ENCODE measurements around the gene EHMT1.
"Not testable (repeated sequence)": the region's sequence is repeated elsewhere in the genome, so short reads cannot be mapped to it uniquely, and the experiment has no call there.

Gene EHMT1

GRCh38 chr9:137590469-137591383, 28.1 kb upstream of the EHMT1 start, which contains the start of gene ZMYND19:
Gene ZMYND19, minus strand, starts transcription at chr9:137590512. Its CDS starts 249 bp downstream, at chr9:137590263.
- peak; percentile 82 for DNase-seq

- no peak for DNase-seq
Measured at GRCh38 chr9:137592767-137593166, 26.0 kb upstream of the EHMT1 start.

- no peak for DNase-seq
Measured at GRCh38 chr9:137593176-137593575, 25.6 kb upstream of the EHMT1 start.

- not testable (repeated sequence) for DNase-seq
Measured at GRCh38 chr9:137596577-137596976, 22.2 kb upstream of the EHMT1 start.

- no peak for DNase-seq
Measured at GRCh38 chr9:137598943-137599342, 19.9 kb upstream of the EHMT1 start.

- DNase-seq: no peak
Measured at GRCh38 chr9:137602661-137603060, 16.1 kb upstream of the EHMT1 start.

GRCh38 chr9:137603879-137604278, 14.9 kb upstream of the EHMT1 start:
- DNase-seq: no peak

- DNase-seq: no peak
Measured at GRCh38 chr9:137604345-137605086, 14.3 kb upstream of the EHMT1 start.

- peak; percentile 95 for DNase-seq
Measured at GRCh38 chr9:137605121-137606004, 13.4 kb upstream of the EHMT1 start, which contains the start of gene ARRDC1. Gene ARRDC1, plus strand, starts transcription at chr9:137605686. Its CDS starts 32 bp downstream, at chr9:137605718.

GRCh38 chr9:137606005-137606621, 12.7 kb upstream of the EHMT1 start:
- no peak for DNase-seq

- no peak for DNase-seq
Measured at GRCh38 chr9:137606734-137607138, 12.1 kb upstream of the EHMT1 start.

- no peak for DNase-seq
Measured at GRCh38 chr9:137607141-137607857, 11.5 kb upstream of the EHMT1 start.

GRCh38 chr9:137610944-137611343, 7.9 kb upstream of the EHMT1 start:
- no peak for DNase-seq

- peak; percentile 25 for DNase-seq
Measured at GRCh38 chr9:137611623-137612609, 6.9 kb upstream of the EHMT1 start.

GRCh38 chr9:137612741-137613142, 6.1 kb upstream of the EHMT1 start:
- no peak for DNase-seq

- no peak for DNase-seq
Measured at GRCh38 chr9:137613259-137613658, 5.5 kb upstream of the EHMT1 start.

GRCh38 chr9:137613738-137614523, 4.9 kb upstream of the EHMT1 start:
- no peak for DNase-seq

- no peak for DNase-seq
Measured at GRCh38 chr9:137614631-137615386, 4.0 kb upstream of the EHMT1 start.
